IPS-15b (cell line): ENCODE measurements around the gene ADGRF5.

ENCODE experiments used
- H3K27me3 ChIP-seq: one replicate; pipeline ENCODE4 v1.6.1; 2013; ENCODE audit warnings: low read length; ENCODE audit not compliant: control insufficient read depth, insufficient read depth
- H3K36me3 ChIP-seq: one replicate; pipeline ENCODE4 v1.6.1; 2013; ENCODE audit warnings: low read length; ENCODE audit not compliant: control insufficient read depth, insufficient read depth
- H3K4me1 ChIP-seq: one replicate; pipeline ENCODE4 v1.6.1; 2013; ENCODE audit warnings: mild to moderate bottlenecking, low read length; ENCODE audit not compliant: control insufficient read depth, insufficient read depth
- H3K4me3 ChIP-seq: one replicate; pipeline ENCODE4 v1.5.1; 2013; ENCODE audit warnings: low read depth, low read length
- H3K9ac ChIP-seq: one replicate; pipeline ENCODE4 v1.6.1; 2013; ENCODE audit warnings: low read depth, mild to moderate bottlenecking, low read length
- H3K9me3 ChIP-seq: one replicate; pipeline ENCODE4 v1.6.1; 2013; ENCODE audit warnings: mild to moderate bottlenecking, low read length; ENCODE audit not compliant: control insufficient read depth, insufficient read depth

ADGRF5 gene

GRCh38 chr6:46906776-46907175, 15.0 kb downstream of the ADGRF5 start:
- no peak overlapping the region for H3K9ac ChIP-seq
- H3K4me1 ChIP-seq = no peaks in the 10 kb centered on the region
- no peaks in the 10 kb centered on the region for H3K9me3 ChIP-seq
- H3K36me3 ChIP-seq = no peaks in the 10 kb centered on the region
- H3K27me3 ChIP-seq = no peaks in the 10 kb centered on the region
- no peak overlapping the region for H3K4me3 ChIP-seq

DNA sequence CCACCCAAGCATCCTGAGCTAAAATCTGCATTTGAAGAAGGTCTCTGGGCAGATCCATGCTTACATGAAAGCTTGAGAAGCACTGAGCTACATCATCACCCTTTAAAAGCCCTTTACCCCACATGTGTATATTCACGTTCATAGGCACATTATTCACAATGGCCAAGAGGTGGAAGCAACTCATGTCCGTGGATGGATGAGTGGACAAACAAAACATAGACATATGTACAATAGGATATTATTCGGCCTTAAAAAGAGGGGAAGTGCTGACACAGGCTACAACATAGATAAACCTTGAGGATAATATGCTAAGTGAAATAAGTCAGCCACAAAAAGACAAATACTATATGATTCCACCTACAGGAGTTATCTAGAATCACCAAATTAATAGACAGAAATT, 17.6 kb downstream of the ADGRF5 start:
- H3K9ac ChIP-seq = no peak overlapping the region
- no peaks in the 10 kb centered on the region for H3K36me3 ChIP-seq
- H3K27me3 ChIP-seq = no peaks in the 10 kb centered on the region
- no peak overlapping the region for H3K4me3 ChIP-seq
- H3K9me3 ChIP-seq = no peaks in the 10 kb centered on the region
- no peaks in the 10 kb centered on the region for H3K4me1 ChIP-seq

- Histone ChIP-seq H3K9ac (no peak overlapping the region), H3K4me3 (no peak overlapping the region), H3K36me3 (no peaks in the 10 kb centered on the region), H3K27me3 (no peaks in the 10 kb centered on the region), H3K9me3 (no peaks in the 10 kb centered on the region), H3K4me1 (no peaks in the 10 kb centered on the region)
Measured at GRCh38 chr6:46903175-46903574, 18.6 kb downstream of the ADGRF5 start.

- Histone ChIP-seq H3K36me3 (no peaks in the 10 kb centered on the region), H3K9me3 (no peaks in the 10 kb centered on the region), H3K27me3 (no peaks in the 10 kb centered on the region), H3K4me1 (no peaks in the 10 kb centered on the region), H3K9ac (no peak overlapping the region), H3K4me3 (no peak overlapping the region)
Measured at GRCh38 chr6:46901882-46902314, 19.8 kb downstream of the ADGRF5 start.

DNA sequence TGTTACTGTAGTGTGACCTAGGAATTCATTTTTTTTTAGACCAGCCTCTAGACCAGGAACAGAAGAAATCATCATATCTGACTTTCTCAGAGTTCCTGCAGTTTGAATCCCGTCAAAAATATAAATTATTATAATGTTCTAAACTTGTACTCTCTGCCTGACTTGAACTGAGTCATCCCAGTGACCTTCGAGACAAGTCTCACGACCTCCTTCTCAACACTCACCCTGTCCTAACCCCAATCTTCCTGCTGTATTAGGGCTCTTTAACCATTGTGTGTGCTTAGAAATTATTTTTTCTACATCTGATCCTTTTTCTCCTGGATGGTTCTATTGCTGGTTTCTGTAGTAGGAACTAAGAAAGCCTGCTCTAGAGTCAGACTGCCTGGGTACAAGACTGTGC, 21.5 kb downstream of the ADGRF5 start:
- Histone ChIP-seq H3K9me3 (no peaks in the 10 kb centered on the region), H3K36me3 (no peaks in the 10 kb centered on the region), H3K4me3 (no peak overlapping the region), H3K9ac (no peak overlapping the region), H3K4me1 (no peaks in the 10 kb centered on the region), H3K27me3 (no peaks in the 10 kb centered on the region)

DNA sequence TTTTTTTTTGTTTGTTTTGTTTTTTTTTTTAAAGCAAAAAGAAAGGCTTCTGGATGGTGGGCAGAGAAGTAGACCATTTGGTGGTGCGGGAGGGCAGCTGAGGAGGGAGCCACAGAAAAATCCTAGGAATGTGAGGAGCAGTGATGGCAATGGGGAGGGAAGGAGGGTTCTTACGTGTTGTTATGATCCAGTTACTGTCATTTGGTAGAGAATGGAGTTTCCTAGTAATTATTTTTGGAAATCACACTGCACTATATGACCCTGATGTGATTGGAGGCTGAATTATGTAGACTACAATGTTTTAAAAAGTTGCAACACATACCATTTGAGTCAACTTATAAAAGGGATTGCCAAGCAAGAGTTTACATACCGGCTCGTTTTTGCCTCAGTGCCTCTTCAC, 22.1 kb downstream of the ADGRF5 start:
- H3K9me3 ChIP-seq = no peaks in the 10 kb centered on the region
- no peak overlapping the region for H3K9ac ChIP-seq
- no peak overlapping the region for H3K4me3 ChIP-seq
- no peaks in the 10 kb centered on the region for H3K27me3 ChIP-seq
- H3K36me3 ChIP-seq = no peaks in the 10 kb centered on the region
- no peaks in the 10 kb centered on the region for H3K4me1 ChIP-seq

- Histone ChIP-seq H3K9ac (no peak overlapping the region), H3K4me1 (no peaks in the 10 kb centered on the region), H3K36me3 (no peaks in the 10 kb centered on the region), H3K4me3 (no peak overlapping the region), H3K9me3 (no peaks in the 10 kb centered on the region), H3K27me3 (no peaks in the 10 kb centered on the region)
Measured at GRCh38 chr6:46898006-46898405, 23.7 kb downstream of the ADGRF5 start.

DNA sequence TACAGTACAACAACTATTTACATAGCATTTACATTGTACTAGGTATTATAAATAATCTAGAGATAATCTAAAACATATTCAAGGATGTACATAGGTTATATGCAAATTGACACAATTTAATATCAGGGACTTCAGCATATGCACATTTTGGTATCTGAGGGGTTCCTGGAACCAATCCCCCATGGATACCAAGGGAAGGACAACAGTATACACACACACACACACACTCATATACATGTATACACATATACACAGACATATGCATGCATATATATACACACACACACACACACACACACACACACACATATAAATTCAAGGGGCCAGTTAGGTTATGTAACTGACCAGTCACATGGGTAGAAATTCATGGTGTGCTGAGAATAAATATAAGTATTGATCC, 24.9 kb downstream of the ADGRF5 start:
- Histone ChIP-seq H3K27me3 (no peaks in the 10 kb centered on the region), H3K36me3 (no peaks in the 10 kb centered on the region), H3K4me3 (no peak overlapping the region), H3K4me1 (no peaks in the 10 kb centered on the region), H3K9ac (no peak overlapping the region), H3K9me3 (no peaks in the 10 kb centered on the region)

- Histone ChIP-seq H3K4me1 (no peaks in the 10 kb centered on the region), H3K9me3 (no peaks in the 10 kb centered on the region), H3K9ac (no peak overlapping the region), H3K27me3 (no peaks in the 10 kb centered on the region), H3K4me3 (no peak overlapping the region), H3K36me3 (no peaks in the 10 kb centered on the region)
Measured at GRCh38 chr6:46895930-46896329, 25.8 kb downstream of the ADGRF5 start.

GRCh38 chr6:46894433-46894832, 27.3 kb downstream of the ADGRF5 start:
- Histone ChIP-seq H3K27me3 (no peaks in the 10 kb centered on the region), H3K9me3 (no peaks in the 10 kb centered on the region), H3K4me1 (no peaks in the 10 kb centered on the region), H3K9ac (no peak overlapping the region), H3K4me3 (no peak overlapping the region), H3K36me3 (no peaks in the 10 kb centered on the region)

- no peak overlapping the region for H3K9ac ChIP-seq
- H3K4me3 ChIP-seq = no peak overlapping the region
- no peaks in the 10 kb centered on the region for H3K27me3 ChIP-seq
- no peaks in the 10 kb centered on the region for H3K4me1 ChIP-seq
- no peaks in the 10 kb centered on the region for H3K9me3 ChIP-seq
- H3K36me3 ChIP-seq = no peaks in the 10 kb centered on the region
Measured at GRCh38 chr6:46893648-46894047, 28.1 kb downstream of the ADGRF5 start.

DNA sequence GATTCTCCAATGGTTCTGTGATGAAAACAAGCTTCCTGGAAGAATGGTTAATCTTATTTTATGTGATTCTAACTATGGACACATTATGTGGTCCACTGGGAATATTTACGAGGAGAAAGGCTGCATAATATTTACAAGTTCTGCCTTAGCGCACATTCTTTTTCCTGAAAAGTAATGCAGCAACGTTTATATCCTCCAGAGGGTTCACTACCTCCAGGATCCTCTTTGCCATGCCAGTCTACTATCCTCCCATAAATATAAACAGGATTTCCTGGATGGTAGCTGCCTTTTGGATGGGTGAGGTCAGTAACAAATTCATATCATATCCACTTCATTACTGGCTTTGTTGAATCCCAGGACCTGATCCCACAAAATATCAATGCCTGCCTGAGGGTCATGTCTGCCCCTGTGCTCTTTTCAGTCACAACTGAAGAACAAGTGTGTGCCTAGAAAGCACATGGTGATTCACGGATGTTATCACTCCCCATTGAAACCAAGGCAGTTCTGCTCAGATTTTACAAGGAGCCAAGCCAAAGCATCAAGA, 30.4 kb downstream of the ADGRF5 start:
- Histone ChIP-seq H3K9me3 (no peaks in the 10 kb centered on the region), H3K4me1 (no peaks in the 10 kb centered on the region), H3K27me3 (no peaks in the 10 kb centered on the region), H3K9ac (no peak overlapping the region), H3K36me3 (no peaks in the 10 kb centered on the region), H3K4me3 (no peak overlapping the region)
